Measurements from ENCODE around the gene L1CAM.

L1CAM gene

DNA sequence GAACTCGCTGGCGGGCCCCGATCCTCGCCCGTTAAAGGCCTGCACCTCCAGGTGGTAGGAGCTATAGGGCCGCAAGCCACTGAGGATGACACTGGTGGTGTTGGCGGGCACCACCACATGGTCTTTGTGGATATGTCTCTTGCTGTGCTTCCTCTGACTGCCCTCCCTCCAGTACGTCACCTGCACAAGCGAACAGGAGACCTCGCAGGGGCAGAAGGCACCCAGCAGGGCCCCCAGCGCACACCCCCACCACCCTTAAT is 20.7 kb downstream of the L1CAM start:
- TF ChIP-seq, protein P1, sequence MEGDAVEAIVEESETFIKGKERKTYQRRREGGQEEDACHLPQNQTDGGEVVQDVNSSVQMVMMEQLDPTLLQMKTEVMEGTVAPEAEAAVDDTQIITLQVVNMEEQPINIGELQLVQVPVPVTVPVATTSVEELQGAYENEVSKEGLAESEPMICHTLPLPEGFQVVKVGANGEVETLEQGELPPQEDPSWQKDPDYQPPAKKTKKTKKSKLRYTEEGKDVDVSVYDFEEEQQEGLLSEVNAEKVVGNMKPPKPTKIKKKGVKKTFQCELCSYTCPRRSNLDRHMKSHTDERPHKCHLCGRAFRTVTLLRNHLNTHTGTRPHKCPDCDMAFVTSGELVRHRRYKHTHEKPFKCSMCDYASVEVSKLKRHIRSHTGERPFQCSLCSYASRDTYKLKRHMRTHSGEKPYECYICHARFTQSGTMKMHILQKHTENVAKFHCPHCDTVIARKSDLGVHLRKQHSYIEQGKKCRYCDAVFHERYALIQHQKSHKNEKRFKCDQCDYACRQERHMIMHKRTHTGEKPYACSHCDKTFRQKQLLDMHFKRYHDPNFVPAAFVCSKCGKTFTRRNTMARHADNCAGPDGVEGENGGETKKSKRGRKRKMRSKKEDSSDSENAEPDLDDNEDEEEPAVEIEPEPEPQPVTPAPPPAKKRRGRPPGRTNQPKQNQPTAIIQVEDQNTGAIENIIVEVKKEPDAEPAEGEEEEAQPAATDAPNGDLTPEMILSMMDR (IDR thresholded peaks at IDR 0.05; ENCODE audit: borderline replicate concordance, control extremely low read depth, extremely low read depth, insufficient read depth, missing control alignments) = no peak
- DNase-seq (ENCODE audit: low spot score) = no peak
- in situ Hi-C loops (cut with MboI; ENCODE audit: low sequenced_read_pairs, unreplicated experiment) = no loop called here

DNA sequence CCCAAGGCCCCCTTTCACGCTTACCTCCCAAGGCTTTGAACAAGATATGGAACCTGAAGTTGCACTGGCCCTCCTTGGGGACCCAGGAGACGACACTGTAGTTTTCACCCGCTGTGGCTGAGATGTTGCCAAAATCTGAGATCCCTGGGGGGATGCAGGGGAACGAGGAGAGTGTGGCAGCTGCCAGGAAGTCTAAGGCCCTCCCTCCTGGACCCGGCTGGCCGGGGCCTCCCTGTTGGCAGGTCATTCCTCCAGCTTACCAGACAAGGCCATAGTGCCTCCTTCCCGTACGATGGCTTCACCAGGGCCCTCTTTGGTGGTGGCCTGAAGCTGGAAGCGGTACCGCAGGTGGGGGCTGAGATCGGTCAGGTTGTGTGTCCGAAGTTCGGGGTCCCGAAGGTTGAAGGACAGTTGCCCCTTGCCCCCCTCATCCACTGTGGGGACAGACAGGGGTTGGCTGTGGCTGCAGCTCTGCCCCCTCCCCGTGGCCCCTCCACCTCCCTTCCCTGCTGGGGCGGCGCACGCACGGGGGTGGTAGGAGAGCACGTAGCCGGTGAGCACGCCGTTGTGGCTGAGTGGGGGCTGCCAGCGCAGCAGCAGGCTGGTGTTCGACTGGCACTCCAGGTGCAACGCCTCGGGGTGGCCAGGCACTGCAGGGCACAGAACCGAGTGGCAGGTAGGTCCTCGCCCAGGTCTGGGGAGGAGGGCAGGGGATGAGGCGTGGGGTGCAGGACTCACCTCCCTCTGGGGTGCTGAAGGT is 21.2 kb downstream of the L1CAM start:
- in situ Hi-C loops (cut with MboI; ENCODE audit: low sequenced_read_pairs, unreplicated experiment) = no loop called here
- TF ChIP-seq, protein P1 (IDR thresholded peaks at IDR 0.05; ENCODE audit: borderline replicate concordance, control extremely low read depth, extremely low read depth, insufficient read depth, missing control alignments) = no peak

DNA sequence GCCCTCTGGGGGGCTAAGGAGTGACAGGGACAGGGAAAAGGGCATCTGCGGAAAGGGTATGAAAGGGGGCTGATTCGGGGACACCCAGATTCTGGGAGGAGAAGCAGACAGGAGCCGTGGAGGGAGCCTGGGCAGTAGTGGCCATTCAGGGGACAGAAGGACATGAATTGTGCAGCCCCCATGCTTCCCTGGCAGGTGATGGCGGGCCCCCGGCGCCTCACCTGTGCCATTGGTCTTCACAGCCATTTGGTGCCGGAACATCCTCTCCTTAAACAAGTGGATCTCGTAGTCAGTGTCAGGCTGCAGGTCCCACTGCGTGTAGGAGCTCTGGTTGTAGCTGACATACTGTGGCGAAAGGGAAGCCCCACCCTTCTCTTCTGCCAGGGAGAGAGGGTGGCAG is 21.9 kb downstream of the L1CAM start:
- DNase-seq (ENCODE audit: low spot score) = no peak
- TF ChIP-seq, protein P1 (IDR thresholded peaks at IDR 0.05; ENCODE audit: borderline replicate concordance, control extremely low read depth, extremely low read depth, insufficient read depth, missing control alignments) = no peak
- in situ Hi-C loops (cut with MboI; ENCODE audit: low sequenced_read_pairs, unreplicated experiment) = no loop called here

More for the DNA sequence above, 21.2 kb downstream of the L1CAM start:
- no peak for DNase-seq (ENCODE audit: low spot score)

DNA sequence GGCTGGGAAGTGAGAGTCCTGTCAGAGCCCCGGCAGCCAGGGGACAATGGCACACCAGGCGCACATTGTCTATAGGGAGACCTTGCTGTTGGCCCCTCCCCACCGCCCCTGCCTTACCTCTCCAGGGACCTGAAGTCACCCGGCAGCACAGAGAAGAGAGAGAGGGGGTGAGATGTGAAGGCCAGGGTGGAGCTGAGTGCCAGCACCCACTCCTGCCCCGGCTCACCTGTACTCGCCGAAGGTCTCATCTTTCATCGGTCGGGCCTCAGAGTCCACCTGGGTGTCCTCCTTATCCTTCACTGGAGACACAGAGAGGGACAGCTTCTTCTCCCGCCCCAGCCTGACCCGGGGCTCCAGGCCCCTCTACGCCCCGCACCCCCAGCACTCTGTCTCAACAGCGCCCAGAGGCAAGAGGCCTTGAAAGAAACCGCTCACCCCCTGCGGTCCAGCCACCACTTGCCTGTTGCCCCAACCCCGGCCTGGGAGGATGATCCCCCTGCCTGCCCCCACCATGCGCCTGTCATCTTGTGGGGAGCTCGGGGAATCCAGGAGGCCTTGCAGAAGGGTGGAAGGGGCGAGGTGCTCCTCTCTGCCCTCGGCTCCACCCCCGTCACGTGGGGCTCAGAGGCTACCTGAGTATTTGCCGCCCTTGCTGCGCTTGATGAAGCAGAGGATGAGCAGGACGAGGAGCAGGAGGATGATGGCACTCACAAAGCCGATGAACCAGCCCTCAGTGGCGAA is 22.6 kb downstream of the L1CAM start:
- in situ Hi-C loops (cut with MboI; ENCODE audit: low sequenced_read_pairs, unreplicated experiment) = no loop called here
- TF ChIP-seq, protein P1 (IDR thresholded peaks at IDR 0.05; ENCODE audit: borderline replicate concordance, control extremely low read depth, extremely low read depth, insufficient read depth, missing control alignments) = no peak
- peak; percentile 15 for DNase-seq (ENCODE audit: low spot score)

DNA sequence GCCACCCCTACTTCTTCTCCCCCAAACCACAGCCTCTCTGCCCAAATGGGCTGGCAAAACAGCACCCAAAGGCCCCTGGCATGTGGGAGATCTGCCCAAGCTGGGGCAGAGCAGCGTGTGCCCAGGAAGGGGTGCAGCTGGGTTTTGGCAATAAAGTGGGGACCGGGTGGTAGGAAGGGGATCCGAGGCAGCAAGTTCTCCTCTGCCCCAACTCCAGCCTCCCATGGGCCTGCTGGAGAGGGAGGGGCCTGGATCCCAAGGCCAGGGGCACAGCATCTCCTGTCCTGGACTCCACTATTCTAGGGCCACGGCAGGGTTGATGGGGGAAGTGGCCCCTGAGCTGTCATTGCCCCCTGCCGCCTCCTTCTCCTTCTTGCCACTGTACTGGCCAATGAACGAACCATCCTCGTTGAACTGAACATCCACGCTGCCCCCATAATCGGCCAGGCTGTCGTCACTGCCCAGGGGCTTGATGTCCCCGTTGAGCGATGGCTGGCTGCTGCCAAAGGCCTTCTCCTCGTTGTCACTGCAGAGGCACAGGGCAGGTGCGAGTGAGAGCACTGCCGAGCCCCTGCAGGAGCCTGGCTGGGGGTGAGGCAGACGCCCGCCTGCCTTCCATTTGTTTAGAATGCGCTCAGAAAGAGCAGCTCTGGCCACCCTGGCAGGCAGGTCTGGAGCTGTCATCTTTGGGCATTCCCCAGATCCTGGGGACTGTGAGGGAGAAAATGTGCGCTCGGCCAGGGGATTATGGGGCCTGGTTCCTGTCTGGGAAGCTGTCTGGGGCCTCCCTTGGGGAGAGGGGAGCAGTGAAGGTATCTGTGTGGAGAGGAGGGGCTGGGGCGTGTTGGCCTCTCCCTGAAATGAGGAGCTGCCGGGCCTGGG is 23.4 kb downstream of the L1CAM start:
- DNase-seq (ENCODE audit: low spot score) = peak; percentile 18
- TF ChIP-seq, protein P1 (IDR thresholded peaks at IDR 0.05; ENCODE audit: borderline replicate concordance, control extremely low read depth, extremely low read depth, insufficient read depth, missing control alignments) = no peak
- in situ Hi-C loops (cut with MboI; ENCODE audit: low sequenced_read_pairs, unreplicated experiment) = no loop called here

DNA sequence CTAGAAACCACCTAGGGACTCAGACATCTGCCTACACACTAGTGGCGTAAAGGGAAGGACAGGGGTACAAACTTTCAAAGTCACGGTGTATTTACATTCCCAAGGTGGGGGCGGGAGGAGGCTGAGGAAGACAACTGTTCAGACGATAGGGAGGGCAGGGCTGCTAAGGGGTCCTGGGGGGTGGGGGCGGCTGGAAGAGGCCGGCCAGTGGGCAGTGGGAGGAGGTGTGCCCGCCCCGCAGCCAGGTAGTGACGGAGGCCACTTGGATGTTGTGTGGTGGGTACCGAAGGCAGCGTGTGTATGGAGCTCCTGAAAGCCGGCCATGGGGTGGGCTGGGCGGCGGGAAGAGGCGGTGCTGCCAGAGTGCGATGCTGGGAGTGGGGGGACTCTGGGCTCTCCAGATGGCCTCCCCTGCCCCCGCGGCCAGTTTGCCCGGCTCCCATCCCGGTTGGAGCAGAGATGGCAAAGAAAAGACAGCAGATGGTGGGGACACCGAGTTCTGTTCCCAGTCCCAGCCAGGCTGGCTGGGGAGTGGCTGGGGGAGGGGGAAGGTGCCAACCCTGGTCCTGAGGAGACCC is 24.2 kb downstream of the L1CAM start:
- TF ChIP-seq, protein P1 (IDR thresholded peaks at IDR 0.05; ENCODE audit: borderline replicate concordance, control extremely low read depth, extremely low read depth, insufficient read depth, missing control alignments) = no peak

More for the DNA sequence above, 24.2 kb downstream of the L1CAM start:
- no peak for DNase-seq (ENCODE audit: low spot score)
- in situ Hi-C loops (cut with MboI; ENCODE audit: low sequenced_read_pairs, unreplicated experiment) = no loop called here
